ENCODE results near the gene EHF. TPM values are rescaled to one million over a fixed set of nuclear protein-coding genes. Genes with fewer than 3 reads are reported as not detected.

Gene EHF
- total and polyA plus RNA-seq, 9 of the 15 experiments (the other 6 are each of a cell fraction or from before 2014, with no cell fraction given): 0.04 to 0.54 (median 0.37) TPM

- TF ChIP-seq ETV6 (IDR thresholded peaks at IDR 0.05; ENCODE audit: borderline replicate concordance in 1 of 2, low read depth in 2 of 2, low read length in 1 of 2): no peak
- no peak for TF ChIP-seq ETV6 (CRISPR knock-in tag; IDR thresholded peaks at IDR 0.05; ENCODE audit: borderline replicate concordance)
- no peak for TF ChIP-seq CHD1 (IDR thresholded peaks at IDR 0.05; ENCODE audit: low read length)
- TF ChIP-seq GABPB1 (CRISPR knock-in tag; IDR thresholded peaks at IDR 0.05): no peak
- no peak for TF ChIP-seq CTCFL (IDR thresholded peaks at IDR 0.05; ENCODE audit: borderline replicate concordance, insufficient read depth, low read depth, low read length, poor library complexity, severe bottlenecking)
- no peak for TF ChIP-seq ZNF551 (CRISPR knock-in tag; IDR thresholded peaks at IDR 0.05)
- TF ChIP-seq, protein P1, sequence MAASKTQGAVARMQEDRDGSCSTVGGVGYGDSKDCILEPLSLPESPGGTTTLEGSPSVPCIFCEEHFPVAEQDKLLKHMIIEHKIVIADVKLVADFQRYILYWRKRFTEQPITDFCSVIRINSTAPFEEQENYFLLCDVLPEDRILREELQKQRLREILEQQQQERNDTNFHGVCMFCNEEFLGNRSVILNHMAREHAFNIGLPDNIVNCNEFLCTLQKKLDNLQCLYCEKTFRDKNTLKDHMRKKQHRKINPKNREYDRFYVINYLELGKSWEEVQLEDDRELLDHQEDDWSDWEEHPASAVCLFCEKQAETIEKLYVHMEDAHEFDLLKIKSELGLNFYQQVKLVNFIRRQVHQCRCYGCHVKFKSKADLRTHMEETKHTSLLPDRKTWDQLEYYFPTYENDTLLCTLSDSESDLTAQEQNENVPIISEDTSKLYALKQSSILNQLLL (CRISPR knock-in tag; IDR thresholded peaks at IDR 0.05; ENCODE audit: borderline replicate concordance): no peak
- TF ChIP-seq ZNF75A (CRISPR knock-in tag; IDR thresholded peaks at IDR 0.05): no peak
- TF ChIP-seq ZNF57 (CRISPR knock-in tag; IDR thresholded peaks at IDR 0.05): no peak
- TF ChIP-seq THAP7 (CRISPR knock-in tag; IDR thresholded peaks at IDR 0.05): no peak
- TF ChIP-seq, protein P2, sequence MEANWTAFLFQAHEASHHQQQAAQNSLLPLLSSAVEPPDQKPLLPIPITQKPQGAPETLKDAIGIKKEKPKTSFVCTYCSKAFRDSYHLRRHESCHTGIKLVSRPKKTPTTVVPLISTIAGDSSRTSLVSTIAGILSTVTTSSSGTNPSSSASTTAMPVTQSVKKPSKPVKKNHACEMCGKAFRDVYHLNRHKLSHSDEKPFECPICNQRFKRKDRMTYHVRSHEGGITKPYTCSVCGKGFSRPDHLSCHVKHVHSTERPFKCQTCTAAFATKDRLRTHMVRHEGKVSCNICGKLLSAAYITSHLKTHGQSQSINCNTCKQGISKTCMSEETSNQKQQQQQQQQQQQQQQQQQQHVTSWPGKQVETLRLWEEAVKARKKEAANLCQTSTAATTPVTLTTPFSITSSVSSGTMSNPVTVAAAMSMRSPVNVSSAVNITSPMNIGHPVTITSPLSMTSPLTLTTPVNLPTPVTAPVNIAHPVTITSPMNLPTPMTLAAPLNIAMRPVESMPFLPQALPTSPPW (CRISPR knock-in tag; IDR thresholded peaks at IDR 0.05): peak; percentile 26; the same call in 1 of the 2 replicates
- TF ChIP-seq ZNF224 (CRISPR knock-in tag; IDR thresholded peaks at IDR 0.05): no peak
- no peak for TF ChIP-seq C11orf30 (IDR thresholded peaks at IDR 0.05; ENCODE audit: low read depth)
- TF ChIP-seq RBM17 (IDR thresholded peaks at IDR 0.05; ENCODE audit: borderline replicate concordance, low read depth, low read length): no peak
- no peak for TF ChIP-seq TCFL5 (CRISPR knock-in tag; conservative IDR thresholded peaks at IDR 0.05)
- no peak for TF ChIP-seq PHF8 (IDR thresholded peaks at IDR 0.05; ENCODE audit: borderline replicate concordance, low read length)
- TF ChIP-seq PCBP2 (IDR thresholded peaks at IDR 0.05; ENCODE audit: low read depth, low read length, poor library complexity, severe bottlenecking): no peak
- TF ChIP-seq, protein P3, sequence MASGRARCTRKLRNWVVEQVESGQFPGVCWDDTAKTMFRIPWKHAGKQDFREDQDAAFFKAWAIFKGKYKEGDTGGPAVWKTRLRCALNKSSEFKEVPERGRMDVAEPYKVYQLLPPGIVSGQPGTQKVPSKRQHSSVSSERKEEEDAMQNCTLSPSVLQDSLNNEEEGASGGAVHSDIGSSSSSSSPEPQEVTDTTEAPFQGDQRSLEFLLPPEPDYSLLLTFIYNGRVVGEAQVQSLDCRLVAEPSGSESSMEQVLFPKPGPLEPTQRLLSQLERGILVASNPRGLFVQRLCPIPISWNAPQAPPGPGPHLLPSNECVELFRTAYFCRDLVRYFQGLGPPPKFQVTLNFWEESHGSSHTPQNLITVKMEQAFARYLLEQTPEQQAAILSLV (tag; IDR thresholded peaks at IDR 0.05): no peak
- TF ChIP-seq HIVEP1 (CRISPR knock-in tag; IDR thresholded peaks at IDR 0.05): no peak
These were observed 3.9 kb upstream of the EHF start (continued) for GRCh38 chr11:34616830-34617504.

Data from K562 (cell line).